Activated T-cell treated with anti-CD3 and anti-CD28 coated beads for 4 hours (primary cell): ENCODE results near the gene YARS1.

ENCODE experiments used
- DNase-seq: peaks from one replicate; pipeline ENCODE4 v3.0.0-alpha.2; 2020

The YARS1 gene

GRCh38 chr1:32761253-32761877 lies 55.8 kb downstream of the YARS1 start:
- DNase-seq: no peak

- no peak for DNase-seq
Observed at GRCh38 chr1:32759997-32760623, 57.0 kb downstream of the YARS1 start.

GRCh38 chr1:32759521-32759981 lies 57.6 kb downstream of the YARS1 start:
- DNase-seq: no peak

- no peak for DNase-seq
Observed at GRCh38 chr1:32758795-32759430, 58.2 kb downstream of the YARS1 start.

- no peak for DNase-seq
Observed at GRCh38 chr1:32758177-32758794, 58.9 kb downstream of the YARS1 start.

- no peak for DNase-seq
Observed at GRCh38 chr1:32757213-32757895, 59.8 kb downstream of the YARS1 start.

GRCh38 chr1:32755810-32756159 lies 61.4 kb downstream of the YARS1 start:
- DNase-seq: no peak

GRCh38 chr1:32755098-32755809 lies 61.9 kb downstream of the YARS1 start:
- no peak for DNase-seq

- peak; percentile 37 for DNase-seq
Observed at GRCh38 chr1:32754317-32755097, 62.7 kb downstream of the YARS1 start.

- DNase-seq: peak; percentile 45
Observed at GRCh38 chr1:32753532-32754316, 63.4 kb downstream of the YARS1 start.

- DNase-seq: no peak
Observed at GRCh38 chr1:32749771-32750170, 67.4 kb downstream of the YARS1 start.

GRCh38 chr1:32749332-32749731 lies 67.8 kb downstream of the YARS1 start:
- no peak for DNase-seq

- no peak for DNase-seq
Observed at GRCh38 chr1:32748926-32749325, 68.2 kb downstream of the YARS1 start.

GRCh38 chr1:32748348-32748747 lies 68.8 kb downstream of the YARS1 start:
- no peak for DNase-seq

GRCh38 chr1:32746130-32746529 lies 71.0 kb downstream of the YARS1 start:
- no peak for DNase-seq

GRCh38 chr1:32744071-32744425 lies 73.1 kb downstream of the YARS1 start:
- no peak for DNase-seq

GRCh38 chr1:32743380-32744070 lies 73.6 kb downstream of the YARS1 start:
- no peak for DNase-seq

GRCh38 chr1:32742956-32743355 lies 74.2 kb downstream of the YARS1 start:
- DNase-seq: no peak

GRCh38 chr1:32742199-32742947 lies 74.8 kb downstream of the YARS1 start:
- DNase-seq: no peak
